Measurements from ENCODE around the gene MED31.

MED31 gene

GRCh38 chr17:6654841-6655731 is 3.7 kb upstream of the MED31 start:
- no peak for DNase-seq

DNA sequence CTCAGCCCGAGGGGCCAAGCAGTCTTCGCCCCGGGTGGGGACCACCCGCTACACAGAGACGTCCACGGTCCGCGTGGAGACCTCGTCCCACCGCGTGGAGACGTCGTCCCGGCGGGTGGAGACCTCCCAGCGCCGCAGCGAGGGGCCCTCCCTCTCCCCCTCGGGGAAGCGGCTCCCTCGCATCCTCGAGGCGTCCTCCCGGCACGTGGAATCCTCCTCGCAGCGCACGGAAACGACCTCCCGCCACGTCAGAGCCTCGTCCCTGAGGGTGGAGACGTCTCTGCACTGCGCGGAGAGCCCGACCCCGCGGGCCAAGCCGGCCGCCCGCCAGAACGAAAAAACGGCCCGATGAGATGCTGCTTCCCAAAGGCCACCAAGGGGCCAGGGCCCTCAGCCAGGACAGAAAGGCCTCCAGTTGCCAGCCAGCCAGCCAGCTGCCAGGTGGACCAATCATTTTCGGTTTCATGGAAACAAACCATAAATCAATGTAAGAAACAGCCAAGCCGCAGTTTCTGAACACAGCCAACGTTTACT is 581 bp upstream of the MED31 start:
- DNase-seq: no peak

- DNase-seq: no peak
Observed at GRCh38 chr17:6648181-6648580, 3.2 kb downstream of the MED31 start.

DNA sequence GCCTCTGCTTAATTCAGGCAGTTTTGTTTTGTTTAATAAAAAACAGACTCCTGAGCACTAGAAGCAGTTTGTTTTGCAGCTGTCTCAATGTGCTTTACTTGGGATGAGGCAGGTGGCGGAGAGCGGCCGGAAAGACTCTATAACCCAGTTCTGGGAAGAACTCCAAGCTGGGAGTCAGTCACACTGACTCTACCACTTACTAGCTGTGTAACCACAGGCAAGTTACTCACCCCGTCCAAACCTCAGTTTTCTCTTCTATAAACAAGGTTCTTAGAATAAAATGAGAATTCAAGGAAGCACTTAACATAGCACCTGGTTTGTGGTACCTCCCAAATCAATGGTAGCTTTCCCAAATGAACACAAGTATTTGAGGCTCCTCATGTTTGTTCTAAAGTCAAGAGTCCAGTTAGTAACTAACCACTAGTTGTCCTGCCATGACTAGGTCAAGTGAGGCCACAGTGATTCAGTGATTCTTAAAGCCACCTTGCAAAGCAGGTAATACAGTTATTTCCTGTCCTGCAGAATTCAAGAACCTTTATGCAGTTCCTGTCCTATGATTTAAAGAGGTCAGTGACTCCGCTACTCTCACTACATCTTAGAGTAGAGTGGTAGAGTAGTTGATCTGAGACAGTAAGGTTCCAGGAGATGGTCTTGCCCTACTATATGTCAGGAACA is 7.8 kb downstream of the MED31 start:
- no peak for DNase-seq

DNA sequence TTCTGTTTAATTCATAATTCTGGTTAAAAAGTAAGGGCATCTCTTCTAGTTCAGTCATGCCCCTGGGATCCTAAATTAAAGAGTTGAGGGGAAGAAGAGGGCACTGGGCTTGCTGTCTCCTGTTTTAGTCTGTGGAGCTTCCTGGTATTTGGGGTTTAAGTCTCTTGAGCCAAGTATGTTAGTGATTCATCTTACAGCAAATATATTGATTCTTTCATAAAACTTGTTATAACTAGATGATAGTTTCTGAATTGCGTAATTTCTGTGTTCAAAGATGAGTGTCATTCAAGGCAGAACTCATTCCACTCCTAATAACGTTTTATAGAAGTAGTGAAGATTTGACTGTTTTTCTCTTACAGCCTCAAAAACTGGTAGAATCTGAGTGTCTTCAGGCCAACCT is 8.8 kb downstream of the MED31 start:
- DNase-seq: no peak

DNA sequence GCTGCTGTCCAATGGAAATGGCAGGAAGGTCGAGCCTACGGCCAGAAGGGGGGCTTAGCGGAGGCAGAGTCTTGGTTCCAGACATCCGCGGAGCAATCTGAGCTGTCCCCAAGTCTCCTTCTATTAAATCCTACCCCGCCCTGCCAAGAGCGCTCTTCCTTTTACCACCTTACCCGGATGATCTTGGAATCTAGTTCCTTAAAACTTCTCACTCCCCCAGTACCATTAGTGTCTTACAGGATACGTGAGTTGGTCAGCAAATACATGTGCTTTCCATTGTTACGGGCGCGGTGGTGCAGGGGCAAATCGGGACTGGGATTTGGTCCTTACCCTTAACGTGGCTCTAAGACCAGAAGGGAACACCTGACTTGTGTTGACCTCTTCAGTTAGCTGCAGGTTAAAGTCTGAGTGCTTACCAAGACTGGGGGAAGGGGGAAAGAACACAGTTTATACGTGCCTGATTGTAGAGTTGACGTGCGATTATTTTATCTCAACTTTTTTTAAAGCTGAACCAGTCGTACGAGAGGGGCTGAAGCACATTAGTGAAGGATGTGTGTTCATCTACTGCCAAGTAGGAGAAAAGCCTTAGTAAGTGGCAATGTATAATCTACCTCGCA is 10.1 kb downstream of the MED31 start:
- no peak for DNase-seq

- DNase-seq: peak; percentile 90
Observed at GRCh38 chr17:6640536-6641246, 10.7 kb downstream of the MED31 start, which contains the start of the genes KIAA0753 and TXNDC17. KIAA0753 (minus strand) TSS chr17:6640711; CDS start chr17:6635103, 5,608 bp downstream. TXNDC17 (plus strand) TSS chr17:6641060; CDS start chr17:6641083, 23 bp downstream.

DNA sequence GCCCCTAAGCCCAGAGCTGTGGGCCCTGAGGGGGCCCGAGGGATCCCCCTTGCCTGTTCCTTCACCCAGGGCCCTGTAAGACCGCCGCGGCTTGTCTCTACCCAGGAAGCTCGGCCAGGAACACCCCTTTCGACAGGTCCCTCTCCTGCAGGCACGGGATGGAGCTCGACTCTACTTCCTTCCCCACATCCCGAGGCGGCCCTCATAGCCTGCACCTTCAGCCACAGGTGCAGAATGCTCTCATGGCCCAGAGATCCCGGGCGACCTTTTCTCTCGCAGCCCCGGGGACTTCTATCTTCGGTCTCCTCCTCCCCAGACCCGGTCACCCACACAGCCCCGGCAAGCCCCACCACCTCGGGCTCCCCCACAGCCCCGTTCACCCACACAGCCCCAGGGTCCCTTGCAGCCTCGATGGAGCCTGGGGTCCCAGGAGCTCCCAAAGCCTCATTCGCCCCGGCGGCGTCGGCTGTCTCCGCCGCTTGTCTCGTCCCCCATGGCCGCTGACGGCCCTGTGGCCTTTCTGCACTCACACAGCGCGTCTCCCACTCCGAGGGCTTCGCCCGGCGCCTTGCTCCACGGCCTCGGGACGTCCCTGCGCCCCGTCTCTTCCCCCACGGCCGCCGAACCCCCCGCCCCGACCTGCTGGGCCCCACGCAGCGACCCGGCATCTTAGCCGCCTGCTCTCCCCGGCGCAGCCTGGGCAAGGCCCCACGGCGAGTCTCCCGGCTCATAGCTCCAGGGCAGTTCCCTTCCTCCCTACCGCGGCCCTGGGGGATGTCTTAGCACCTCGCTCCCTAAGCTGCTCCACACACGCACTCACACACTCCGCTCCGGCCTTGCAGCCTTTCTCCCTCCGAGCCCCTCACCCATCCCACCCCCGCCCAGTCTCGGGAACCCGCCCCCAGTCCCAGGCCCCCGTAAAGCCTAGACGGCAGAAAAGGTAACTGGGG is 11.5 kb downstream of the MED31 start:
- DNase-seq: no peak

DNA sequence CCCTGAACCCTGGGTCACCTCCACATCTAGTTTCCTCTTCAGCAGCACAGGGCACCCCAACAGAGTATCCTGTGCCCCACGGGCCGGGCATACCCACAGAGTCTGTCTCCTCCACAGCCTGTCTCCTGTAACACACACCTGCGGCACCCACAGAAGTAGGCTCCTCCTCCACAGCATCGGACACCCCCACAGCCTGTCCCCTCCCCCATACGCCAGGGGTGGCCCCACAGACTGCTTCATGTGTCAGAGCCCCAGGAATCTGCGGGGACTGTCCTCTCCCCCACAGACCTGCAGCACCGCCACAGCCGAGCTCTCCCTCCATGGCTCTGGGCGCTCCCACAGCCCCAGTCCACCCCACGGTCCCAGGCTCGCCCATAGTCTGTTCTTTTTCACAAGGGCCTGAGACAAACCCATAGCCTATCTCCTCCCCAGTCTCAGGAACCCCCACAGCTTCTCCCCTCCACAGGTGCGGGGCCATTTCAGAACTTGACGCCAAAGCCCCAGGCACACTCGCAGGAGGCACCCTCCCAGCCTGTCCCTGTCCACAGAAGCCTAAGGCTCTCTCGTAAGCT is 12.3 kb downstream of the MED31 start:
- no peak for DNase-seq

DNA sequence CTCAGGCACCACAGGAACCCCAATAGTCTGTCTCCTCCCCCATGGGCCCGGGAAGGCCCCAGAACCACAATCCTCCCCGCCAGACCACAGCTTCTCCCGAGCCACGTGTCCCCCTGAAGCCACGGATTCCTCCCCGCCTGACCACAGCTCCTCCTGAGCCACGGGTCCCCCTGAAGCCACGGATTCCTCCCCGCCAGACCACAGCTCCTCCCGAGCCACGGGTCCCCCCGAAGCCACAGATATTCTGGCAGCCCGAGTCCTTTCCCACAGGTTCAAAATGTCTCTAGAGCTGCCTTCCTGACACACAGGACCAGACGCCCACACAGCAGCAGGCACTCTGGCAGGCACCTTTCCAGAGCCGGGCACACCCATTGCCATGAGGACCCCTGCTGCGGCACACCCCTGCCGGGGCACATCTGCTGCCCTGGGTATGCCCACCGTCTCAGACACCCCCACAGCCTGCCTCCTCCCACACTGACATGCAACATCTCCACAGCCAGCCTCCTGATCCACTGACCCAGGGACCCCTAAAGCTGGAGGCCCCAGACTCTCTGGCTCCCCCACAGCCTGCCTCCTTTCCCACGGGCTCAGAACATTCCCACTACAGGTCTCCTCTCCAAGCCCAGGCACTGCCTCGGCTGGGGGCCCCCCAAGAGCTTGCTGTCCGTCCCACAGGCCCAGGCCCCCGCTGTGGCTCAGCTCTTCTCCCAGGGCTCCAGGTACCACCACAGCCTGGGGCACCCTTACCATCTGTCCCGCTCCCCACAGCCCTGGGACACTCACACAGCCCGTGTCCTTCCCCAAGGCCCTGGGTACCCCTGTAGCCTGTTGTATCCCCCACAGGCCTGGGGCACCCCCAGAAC is 13.1 kb downstream of the MED31 start:
- no peak for DNase-seq

DNA sequence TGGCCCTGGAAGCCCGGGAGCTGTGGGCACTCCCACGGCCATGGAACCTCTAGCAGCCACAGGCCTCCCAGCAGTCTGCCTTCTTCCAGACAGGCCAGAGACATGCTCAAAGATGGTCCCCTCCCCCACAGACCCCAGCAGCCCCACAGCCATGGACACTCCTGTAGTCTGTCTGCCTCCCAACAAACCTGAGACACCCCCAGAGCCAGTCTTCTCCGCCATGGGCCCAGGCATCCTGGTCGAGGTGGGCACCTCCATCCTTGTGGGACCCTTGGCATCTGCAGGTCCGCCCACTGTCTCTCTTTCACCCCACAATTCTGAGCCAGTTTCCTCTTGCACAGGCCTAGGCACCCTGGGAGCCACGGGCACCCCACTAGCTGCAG is 14.0 kb downstream of the MED31 start:
- no peak for DNase-seq

DNA sequence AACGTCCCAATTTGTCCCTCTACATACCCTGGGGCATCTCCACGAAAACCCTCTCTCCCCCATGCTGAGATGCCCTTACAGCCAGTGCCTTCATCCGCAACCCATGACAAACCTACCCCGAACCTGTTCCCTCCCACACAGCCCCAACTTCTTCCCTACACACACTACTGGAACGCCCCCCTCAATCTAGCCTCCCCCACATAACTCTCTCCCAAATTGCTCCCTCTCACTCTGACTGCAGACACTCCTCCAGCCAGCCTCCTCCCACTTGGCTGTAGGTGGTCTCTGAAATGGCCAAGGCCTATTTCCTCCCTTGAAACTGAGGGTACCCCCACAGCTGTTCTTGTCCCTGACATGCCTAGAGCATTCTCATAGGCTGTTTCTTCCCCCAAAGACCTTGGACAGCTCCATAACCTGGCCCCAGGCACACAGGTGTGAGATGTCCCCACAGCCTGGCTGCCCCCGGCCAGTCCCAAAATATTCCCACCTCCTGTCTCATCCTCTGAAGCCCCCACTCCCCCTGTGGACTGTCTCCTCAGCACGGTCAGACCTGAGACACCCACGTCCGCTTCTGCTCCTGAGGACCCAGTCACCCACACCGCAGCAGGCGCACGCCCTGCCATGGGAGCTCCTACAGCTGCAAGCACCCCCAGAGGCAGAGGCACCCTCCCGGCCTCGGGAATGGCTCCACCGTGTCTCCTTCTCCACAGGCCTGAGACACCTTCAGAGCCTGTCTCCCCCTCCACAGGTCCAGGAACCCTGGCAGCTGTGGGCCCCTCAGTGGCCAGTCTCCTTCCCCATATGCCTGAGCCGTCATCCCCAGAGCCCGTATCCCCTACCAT is 14.6 kb downstream of the MED31 start:
- DNase-seq: no peak

DNA sequence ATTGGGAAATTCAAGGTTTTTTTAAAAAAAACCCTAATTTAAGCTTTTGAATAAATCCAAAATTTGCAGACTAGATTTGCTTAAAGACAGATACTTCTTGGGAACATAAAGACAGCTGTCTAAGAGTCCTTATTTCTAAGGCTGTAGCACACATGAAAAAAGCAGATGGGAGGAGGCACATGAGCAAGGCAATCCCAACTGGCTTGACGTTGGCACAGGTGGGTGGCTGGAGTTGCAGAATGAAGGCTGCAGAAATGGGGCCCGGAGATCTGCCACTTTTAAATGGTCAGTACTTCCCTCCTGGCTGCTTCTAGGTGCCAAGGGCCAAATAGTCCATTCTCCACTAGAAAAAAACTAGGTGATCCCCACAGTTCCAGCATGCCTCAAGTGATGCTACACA is 15.3 kb downstream of the MED31 start:
- no peak for DNase-seq

DNA sequence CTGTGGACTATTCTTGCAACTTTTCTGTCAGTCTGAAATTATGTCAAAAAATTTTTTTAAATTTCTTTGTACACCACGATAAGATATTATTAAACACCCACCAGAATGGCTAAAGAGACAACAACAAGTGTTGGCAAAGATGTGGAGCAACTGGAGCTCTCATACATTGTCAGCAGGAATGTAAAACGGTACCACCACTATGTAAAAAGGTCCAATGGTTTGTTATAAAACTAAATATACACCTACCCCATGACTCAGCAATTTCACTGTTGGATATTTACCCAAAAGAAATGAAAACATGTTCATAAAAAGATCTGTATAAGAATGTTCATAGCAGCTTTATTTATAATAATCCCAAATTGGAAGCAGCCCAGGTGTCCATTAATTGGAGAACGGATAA is 18.1 kb downstream of the MED31 start:
- no peak for DNase-seq

DNA sequence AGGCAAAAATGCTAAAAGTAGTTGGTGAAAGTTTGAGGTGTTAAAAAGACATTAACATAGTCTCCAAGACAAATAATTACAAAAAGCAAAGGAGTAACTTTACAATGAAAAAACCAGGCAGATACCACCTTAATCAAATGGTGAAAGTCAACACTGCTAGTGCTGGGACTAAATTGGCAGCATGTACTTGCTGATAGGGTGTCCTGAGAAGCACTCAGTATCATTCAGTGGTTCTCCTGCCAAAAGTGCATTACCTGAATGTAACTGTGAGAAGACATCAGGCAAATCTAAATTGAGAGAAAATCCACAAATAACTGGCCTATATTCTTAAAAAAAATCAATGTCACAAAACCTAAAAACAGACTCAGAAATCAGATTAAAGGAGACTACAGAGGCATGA is 18.9 kb downstream of the MED31 start:
- no peak for DNase-seq

GRCh38 chr17:6630390-6630789 is 21.0 kb downstream of the MED31 start:
- no peak for DNase-seq

- no peak for DNase-seq
Observed at GRCh38 chr17:6627019-6627418, 24.4 kb downstream of the MED31 start.

DNA sequence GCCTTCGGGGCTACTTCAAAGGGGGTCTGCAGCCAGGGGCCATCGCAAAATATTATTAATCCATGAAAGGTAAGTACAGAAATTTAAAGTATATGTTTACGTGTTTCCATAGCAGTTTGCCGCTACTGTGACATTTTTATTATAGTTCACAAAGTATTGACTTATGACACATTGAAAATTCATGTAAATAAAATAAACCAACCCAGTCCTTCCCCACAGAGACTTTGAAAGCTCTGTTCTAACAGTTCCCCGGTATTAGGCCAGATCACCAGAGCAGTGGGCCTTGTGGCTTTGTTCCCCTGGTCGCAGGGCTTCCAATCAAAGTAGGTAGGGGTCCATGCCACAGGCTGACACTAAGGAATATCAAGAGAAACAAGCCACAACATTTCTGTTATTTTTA is 24.8 kb downstream of the MED31 start:
- no peak for DNase-seq

DNA sequence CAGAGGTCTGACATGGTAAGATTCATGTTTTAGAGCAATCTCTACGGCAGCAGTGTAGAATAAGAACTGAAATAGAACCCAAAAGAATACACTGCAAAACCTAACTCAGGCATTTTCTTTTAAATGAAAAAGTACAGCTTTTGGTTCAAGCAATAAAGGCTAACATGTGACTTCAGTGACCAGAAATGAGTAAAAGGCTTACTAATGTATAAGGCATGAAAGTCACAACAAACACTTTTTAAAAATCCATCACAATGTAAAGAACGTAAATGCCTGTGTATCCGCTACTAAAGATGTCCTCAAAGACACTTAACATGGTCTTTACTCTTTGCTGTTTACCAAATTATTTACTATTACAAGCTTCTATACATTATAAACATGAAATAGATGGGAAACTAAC is 27.5 kb downstream of the MED31 start:
- DNase-seq: no peak

All from CD4-positive, alpha-beta T cell treated with Interleukin-15 for 1 hour (primary cell).